ENCODE data around the gene BIVM. TPM values are rescaled to one million over a fixed set of nuclear protein-coding genes. Genes with fewer than 3 reads are reported as not detected.

Gene BIVM
- total and polyA plus RNA-seq, 2 of the 4 experiments (the other 2 are of a cell fraction) = 7.2 to 12.2 TPM

DNA sequence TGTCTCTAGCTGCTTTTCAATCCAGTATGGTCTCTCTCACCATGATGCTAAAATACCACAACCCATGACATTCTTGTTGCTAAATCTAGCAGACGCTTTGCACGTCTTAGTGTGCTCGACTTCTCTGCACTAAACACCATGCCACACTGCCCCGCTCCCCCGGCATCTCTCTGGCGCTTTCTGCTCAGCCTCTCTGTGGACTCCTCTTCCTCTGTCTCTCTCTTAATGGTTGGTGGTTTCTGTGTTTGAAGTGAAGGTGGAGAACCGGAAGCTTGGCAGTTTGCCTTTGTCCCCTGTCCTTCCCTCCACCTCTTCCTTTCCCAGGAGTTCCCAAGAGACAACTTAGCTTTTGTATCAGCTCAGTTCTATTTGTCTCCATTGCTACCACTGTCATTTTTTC lies 55.8 kb downstream of the BIVM start:
- WGBS, 2 experiments (ENCODE audit: extremely low coverage in 2 of 2, insufficient read length in 1 of 2) = 90% methylated on average over 2 of the region's 7 CpGs; no CpG with 5 or more reads in 1 of the 2 experiments

More for the DNA sequence above, 55.8 kb downstream of the BIVM start:
- Histone ChIP-seq H3K4me1 (ENCODE audit: control insufficient read depth, insufficient read depth, low read length) (no peaks in the 10 kb centered on the region), H2BK15ac (ENCODE audit: low read depth, low read length) (no peak overlapping the region), H3K4me2 (ENCODE audit: low read depth, low read length) (no peak overlapping the region), H3K9ac (ENCODE audit: low read depth, low read length) (no peak overlapping the region), H3K4ac (ENCODE audit: low read depth, low read length) (no peak overlapping the region), H2BK120ac (ENCODE audit: low read depth, low read length) (no peak overlapping the region), H4K8ac (ENCODE audit: low read depth in 2 of 2, low read length in 2 of 2) (no peak overlapping the region), H2AK5ac (ENCODE audit: low read depth, low read length) (no peak overlapping the region), H3K18ac (ENCODE audit: low read depth, low read length) (no peak overlapping the region), H3K23ac (ENCODE audit: low read depth, low read length) (no peak overlapping the region), H2BK5ac (ENCODE audit: low read depth, low read length, poor library complexity, severe bottlenecking) (no peak overlapping the region), H2AFZ (replicated peaks; ENCODE audit: low read length, poor library complexity) (no peak overlapping the region), H2AK9ac (replicated peaks; ENCODE audit: low read depth, low read length, poor library complexity) (no peak overlapping the region), H4K20me1 (ENCODE audit: insufficient read depth, low read length) (no peaks in the 10 kb centered on the region; the same call in 1 of the 2 replicates), H3K79me1 (ENCODE audit: low read depth in 1 of 2, low read length in 2 of 2) (peaks cover 5 to 9% of the 10 kb centered on the region in 2 experiments; a peak in 3 of 4 replicates), H3K14ac (replicated peaks; ENCODE audit: low read depth, low read length) (no peak overlapping the region), H4K91ac (ENCODE audit: insufficient read depth, low read depth, low read length) (no peak overlapping the region), H4K5ac (ENCODE audit: low read depth, low read length) (no peak overlapping the region), H3K4me3 (ENCODE audit: insufficient read depth, low read depth, low read length) (no peak overlapping the region), H2BK20ac (ENCODE audit: low read depth, low read length) (no peak overlapping the region), H3K36me3 (ENCODE audit: control insufficient read depth, insufficient read depth, low read length) (peaks cover 31% of the 10 kb centered on the region), H3K9me3 (ENCODE audit: control insufficient read depth, insufficient read depth, low read length) (no peaks in the 10 kb centered on the region), H3K56ac (ENCODE audit: extremely low read depth, insufficient read depth, low read length) (no peak overlapping the region), H3K27me3 (ENCODE audit: control insufficient read depth, insufficient read depth, low read length) (no peaks in the 10 kb centered on the region), H3K9me1 (ENCODE audit: insufficient read depth, low read length) (no peaks in the 10 kb centered on the region), H3K27ac (ENCODE audit: insufficient read depth, low read length) (no peak overlapping the region)
- DNase-seq (no peak), ATAC-seq (ENCODE audit: low read depth) (no peak)
- BruUV-seq (replicated peaks) = no TSS peak
- dilution Hi-C loops (cut with HindIII; ENCODE audit: low sequenced_read_pairs, unreplicated experiment) (no loop called here), intact Hi-C loops (cut with micrococcal nuclease) (no loop called here), in situ Hi-C loops (cut with MboI; ENCODE audit: low sequenced_read_pairs) (loop anchor here (5.0 kb wide), 1 partner anchor 277 kb away; no protein-coding TSS in a partner anchor)
- TF ChIP-seq RCOR1 (IDR thresholded peaks at IDR 0.05; ENCODE audit: insufficient replicate concordance, low read length) (no peak), RFX5 (IDR thresholded peaks at IDR 0.05; ENCODE audit: low read depth, low read length) (no peak)
- ChIA-PET CTCF (interaction anchor here (0.6 kb wide), 1 partner anchor 54 kb away, joined by 4 read pairs; no protein-coding TSS in a partner anchor), POLR2A (ENCODE audit: unreplicated experiment) (no interaction called here)
